H9 (cell line): ENCODE data around the gene HERC3. TPM values are rescaled to one million over a fixed set of nuclear protein-coding genes. Genes with fewer than 3 reads are reported as not detected.

Experiments used
- DNase-seq: peaks from one replicate; pipeline ENCODE4 v3.0.0-alpha.2; 2017
- H2AFZ ChIP-seq: one replicate; pipeline ENCODE4 v1.6.1; 2013; ENCODE audit warnings: mild to moderate bottlenecking, low read length, control low read depth, moderate library complexity
- H2AK5ac ChIP-seq: 2 replicates; pipeline ENCODE4 v1.6.1; 2013; ENCODE audit warnings: low read length, control low read depth, mixed read lengths; ENCODE audit not compliant: insufficient read length
- H2BK120ac ChIP-seq: one replicate; pipeline ENCODE4 v1.6.1; 2013; ENCODE audit warnings: low read depth, mild to moderate bottlenecking, low read length, control low read depth, inconsistent platforms; ENCODE audit not compliant: poor library complexity, severe bottlenecking
- H2BK12ac ChIP-seq: 2 replicates; pipeline ENCODE4 v1.6.1; 2013; ENCODE audit warnings: low read length, control low read depth, mixed read lengths, low read depth; ENCODE audit not compliant: insufficient read length
- H2BK15ac ChIP-seq: 2 replicates; pipeline ENCODE4 v1.6.1; 2013; ENCODE audit warnings: low read depth, low read length, control low read depth
- H2BK20ac ChIP-seq: one replicate; pipeline ENCODE4 v1.6.1; 2013; ENCODE audit warnings: low read depth, mild to moderate bottlenecking, low read length, control low read depth, inconsistent platforms; ENCODE audit not compliant: poor library complexity, severe bottlenecking
- H2BK5ac ChIP-seq: 2 replicates; pipeline ENCODE4 v1.6.1; 2013; ENCODE audit warnings: low read length, control low read depth, mixed read lengths; ENCODE audit not compliant: insufficient read length
- H3K14ac ChIP-seq: 2 replicates; pipeline ENCODE4 v1.6.1; 2013; ENCODE audit warnings: low read length, control low read depth; ENCODE audit not compliant: insufficient read depth
- H3K18ac ChIP-seq: 2 replicates; pipeline ENCODE4 v1.6.1; 2013; ENCODE audit warnings: low read depth, mild to moderate bottlenecking, mixed read lengths, low read length, control low read depth; ENCODE audit not compliant: insufficient read length
- H3K23ac ChIP-seq: 2 replicates; pipeline ENCODE4 v1.6.1; 2013; ENCODE audit warnings: low read length, control low read depth, mixed read lengths, low read depth; ENCODE audit not compliant: insufficient read length
- H3K23me2 ChIP-seq: 2 replicates; pipeline ENCODE4 v1.6.1; 2013; ENCODE audit warnings: low read depth, mild to moderate bottlenecking, mixed read lengths, low read length, control low read depth; ENCODE audit not compliant: insufficient read length, poor library complexity, severe bottlenecking
- H3K27ac ChIP-seq: 2 replicates; pipeline ENCODE4 v1.5.1; 2013; ENCODE audit warnings: low read length, control low read depth, mixed read lengths, low read depth; ENCODE audit not compliant: insufficient read length
- H3K27me3 ChIP-seq: 2 replicates; pipeline ENCODE4 v1.6.1; 2013; ENCODE audit warnings: low read length, control low read depth, inconsistent platforms; ENCODE audit not compliant: insufficient read depth
- H3K4ac ChIP-seq: 2 replicates; pipeline ENCODE4 v1.6.1; 2013; ENCODE audit warnings: low read depth, mild to moderate bottlenecking, control low read depth, inconsistent platforms, low read length, moderate library complexity
- H3K4me1 ChIP-seq: 2 replicates; pipeline ENCODE4 v1.6.1; 2013; ENCODE audit warnings: low read length, control low read depth, inconsistent platforms; ENCODE audit not compliant: insufficient read depth
- H3K4me2 ChIP-seq: 2 replicates; pipeline ENCODE4 v1.6.1; 2013; ENCODE audit warnings: low read length, control low read depth, mixed read lengths; ENCODE audit not compliant: insufficient read length, insufficient read depth
- H3K56ac ChIP-seq: 2 replicates; pipeline ENCODE4 v1.6.1; 2013; ENCODE audit warnings: low read depth, mild to moderate bottlenecking, mixed read lengths, low read length, control low read depth; ENCODE audit not compliant: insufficient read length
- H3K79me1 ChIP-seq: 2 replicates; pipeline ENCODE4 v1.6.1; 2013; ENCODE audit warnings: low read depth, mild to moderate bottlenecking, moderate library complexity, low read length, control low read depth, inconsistent platforms; ENCODE audit not compliant: insufficient read depth, poor library complexity, severe bottlenecking
- H3K79me2 ChIP-seq: 2 replicates; pipeline ENCODE4 v1.6.1; 2013; ENCODE audit warnings: low read length, control low read depth, inconsistent platforms; ENCODE audit not compliant: insufficient read depth
- H3K9ac ChIP-seq: 2 replicates; pipeline ENCODE4 v1.6.1; 2013; ENCODE audit warnings: low read length, control low read depth, mixed read lengths; ENCODE audit not compliant: insufficient read length; ENCODE audit errors: extremely low read depth
- H3K9me3 ChIP-seq: one replicate; pipeline ENCODE4 v1.6.1; 2013; ENCODE audit warnings: low read depth, low read length, inconsistent platforms; ENCODE audit not compliant: control insufficient read depth
- H3T11ph ChIP-seq: one replicate; pipeline ENCODE4 v1.6.1; 2013; ENCODE audit warnings: mild to moderate bottlenecking, low read length, control low read depth, inconsistent platforms
- H4K20me1 ChIP-seq: one replicate; pipeline ENCODE4 v1.6.1; 2013; ENCODE audit not compliant: control insufficient read depth, insufficient read length, insufficient read depth
- H4K5ac ChIP-seq: 2 replicates; pipeline ENCODE4 v1.6.1; 2013; ENCODE audit warnings: low read depth, mild to moderate bottlenecking, mixed read lengths, low read length, control low read depth; ENCODE audit not compliant: insufficient read length
- H4K8ac ChIP-seq: replicated peaks from 2 replicates; pipeline ENCODE4 v1.6.1; 2013; ENCODE audit warnings: low read length, control low read depth, mixed read lengths, low read depth; ENCODE audit not compliant: insufficient read length
- H4K91ac ChIP-seq: 2 replicates; pipeline ENCODE4 v1.6.1; 2013; ENCODE audit warnings: low read depth, mild to moderate bottlenecking, moderate library complexity, mixed read lengths, low read length, control low read depth; ENCODE audit not compliant: insufficient read length
- H3K27ac Mint-ChIP-seq, 3 experiments: 2 replicates in 2 of 3; 3 replicates in 1 of 3; pipeline ENCODE4 v1.8.0; 2020 to 2021; ENCODE audit warnings: mixed read lengths in 3 of 3, mild to moderate bottlenecking in 1 of 3, moderate library complexity in 1 of 3
- H3K27me3 Mint-ChIP-seq: 2 replicates; pipeline ENCODE4 v1.8.0; 2021; ENCODE audit warnings: low read depth, mild to moderate bottlenecking, moderate library complexity, mixed read lengths
- H3K36me3 Mint-ChIP-seq, 3 experiments: 2 replicates in 2 of 3; 3 replicates in 1 of 3; pipeline ENCODE4 v1.8.0; 2020 to 2021; ENCODE audit warnings: low read depth in 3 of 3, mixed read lengths in 3 of 3; ENCODE audit not compliant: insufficient read depth in 1 of 3
- H3K4me1 Mint-ChIP-seq, 2 experiments: 2 replicates each; pipeline ENCODE4 v1.8.0; 2020; ENCODE audit warnings: mixed read lengths in 2 of 2
- H3K4me3 Mint-ChIP-seq, 2 experiments: 2 replicates in 1 of 2; 3 replicates in 1 of 2; pipeline ENCODE4 v1.8.0; 2020 to 2021; ENCODE audit warnings: mild to moderate bottlenecking in 2 of 2, mixed read lengths in 2 of 2, moderate library complexity in 1 of 2
- H3K9me3 Mint-ChIP-seq, 2 experiments: 2 replicates in 1 of 2; 3 replicates in 1 of 2; pipeline ENCODE4 v1.8.0; 2020; ENCODE audit warnings: mild to moderate bottlenecking in 2 of 2, mixed read lengths in 2 of 2, moderate library complexity in 1 of 2
- WGBS: extraction: QIAGEN DNeasy Blood & Tissue Kit; methylation state at CpG from one replicate; pipeline ENCODE4 v1.1.7; 2013; ENCODE audit warnings: missing lambda C conversion rate, low lambda C conversion rate, mixed read lengths; ENCODE audit not compliant: insufficient read length; ENCODE audit errors: extremely low coverage; 5-methylcytosine and 5-hydroxymethylcytosine counted together
- total RNA-seq: library from RNA; stranded (reverse); gene quantifications from 2 replicates; pipeline ENCODE4 v1.2.1, GENCODE V29; 2021
- TF ChIP-seq, protein P1 (sequence below): fragments of 200-600 bp; sonication (generic); conservative IDR thresholded peaks from 3 replicates; pipeline ENCODE4 v1.8.0; 2021; ENCODE audit warnings: antibody characterized with exemption, mild to moderate bottlenecking

HERC3 gene
- total RNA-seq, 1 experiment from 2014 or later, result 2.9 TPM

DNA sequence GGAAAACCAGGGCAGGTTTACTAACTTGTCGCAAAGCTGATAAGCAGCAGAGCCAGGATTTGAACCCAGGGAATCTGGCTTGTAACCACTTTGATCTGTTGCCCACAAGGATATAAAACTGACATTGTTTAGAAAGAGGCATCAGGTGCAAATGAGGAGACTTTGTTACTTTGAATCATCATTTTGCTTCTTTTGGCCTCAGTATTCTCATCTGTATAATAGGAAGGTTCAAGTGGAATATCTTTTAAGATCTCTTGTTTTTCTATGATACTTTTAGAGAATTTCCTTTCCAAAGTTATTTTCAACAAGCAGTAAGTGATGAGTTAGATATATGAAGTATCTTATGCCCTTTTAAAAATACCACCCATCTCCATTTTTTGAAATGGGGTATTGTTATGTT lies 163.2 kb downstream of the HERC3 start:
- H3K4ac ChIP-seq, result no peak overlapping the region
- no peak overlapping the region for H2BK15ac ChIP-seq
- no peaks in the 10 kb centered on the region for H3K23me2 ChIP-seq
- H4K5ac ChIP-seq, result no peak overlapping the region
- no peaks in the 10 kb centered on the region for H3K79me2 ChIP-seq
- no peak overlapping the region for H2BK120ac ChIP-seq
- H3K18ac ChIP-seq, result no peak overlapping the region
- H2AFZ ChIP-seq, result no peak overlapping the region
- no peak overlapping the region for H3K14ac ChIP-seq
- peaks cover 24 to 25% of the 10 kb centered on the region in 2 experiments for H3K4me1 Mint-ChIP-seq
- no peak overlapping the region for H4K91ac ChIP-seq
- peaks cover 0 to 4% (median 0%) of the 10 kb centered on the region in 3 experiments; a peak in 4 of 7 replicates for H3K36me3 Mint-ChIP-seq
- no peaks in the 10 kb centered on the region for H3K79me1 ChIP-seq
- no peaks in the 10 kb centered on the region for H3K27me3 Mint-ChIP-seq
- no peak overlapping the region for H3K4me2 ChIP-seq
- H2BK12ac ChIP-seq, result no peak overlapping the region
- H3T11ph ChIP-seq, result no peak overlapping the region
- no peak overlapping the region for H3K56ac ChIP-seq
- no peak overlapping the region for H3K23ac ChIP-seq
- TF ChIP-seq, protein P1, sequence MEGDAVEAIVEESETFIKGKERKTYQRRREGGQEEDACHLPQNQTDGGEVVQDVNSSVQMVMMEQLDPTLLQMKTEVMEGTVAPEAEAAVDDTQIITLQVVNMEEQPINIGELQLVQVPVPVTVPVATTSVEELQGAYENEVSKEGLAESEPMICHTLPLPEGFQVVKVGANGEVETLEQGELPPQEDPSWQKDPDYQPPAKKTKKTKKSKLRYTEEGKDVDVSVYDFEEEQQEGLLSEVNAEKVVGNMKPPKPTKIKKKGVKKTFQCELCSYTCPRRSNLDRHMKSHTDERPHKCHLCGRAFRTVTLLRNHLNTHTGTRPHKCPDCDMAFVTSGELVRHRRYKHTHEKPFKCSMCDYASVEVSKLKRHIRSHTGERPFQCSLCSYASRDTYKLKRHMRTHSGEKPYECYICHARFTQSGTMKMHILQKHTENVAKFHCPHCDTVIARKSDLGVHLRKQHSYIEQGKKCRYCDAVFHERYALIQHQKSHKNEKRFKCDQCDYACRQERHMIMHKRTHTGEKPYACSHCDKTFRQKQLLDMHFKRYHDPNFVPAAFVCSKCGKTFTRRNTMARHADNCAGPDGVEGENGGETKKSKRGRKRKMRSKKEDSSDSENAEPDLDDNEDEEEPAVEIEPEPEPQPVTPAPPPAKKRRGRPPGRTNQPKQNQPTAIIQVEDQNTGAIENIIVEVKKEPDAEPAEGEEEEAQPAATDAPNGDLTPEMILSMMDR, result no peak
- H3K27me3 ChIP-seq, result no peaks in the 10 kb centered on the region
- no peaks in the 10 kb centered on the region for H3K9me3 ChIP-seq
- H4K20me1 ChIP-seq, result no peaks in the 10 kb centered on the region
- no peak overlapping the region for H2BK20ac ChIP-seq
- no CpG with 5 or more reads among the region's 1 CpG for WGBS
- H3K9ac ChIP-seq, result no peak overlapping the region
- H3K4me3 Mint-ChIP-seq, result no peak overlapping the region
- DNase-seq, result no peak
- H2BK5ac ChIP-seq, result no peak overlapping the region
- H3K4me1 ChIP-seq, result peaks cover 2% of the 10 kb centered on the region; the same call in 1 of the 2 replicates
- H2AK5ac ChIP-seq, result no peak overlapping the region
- H4K8ac ChIP-seq, result no peak overlapping the region
- H3K27ac Mint-ChIP-seq, result no peak overlapping the region
- no peak overlapping the region for H3K27ac ChIP-seq
- no peaks in the 10 kb centered on the region for H3K9me3 Mint-ChIP-seq
